ENCODE measurements around the gene TMEM187.

DNA sequence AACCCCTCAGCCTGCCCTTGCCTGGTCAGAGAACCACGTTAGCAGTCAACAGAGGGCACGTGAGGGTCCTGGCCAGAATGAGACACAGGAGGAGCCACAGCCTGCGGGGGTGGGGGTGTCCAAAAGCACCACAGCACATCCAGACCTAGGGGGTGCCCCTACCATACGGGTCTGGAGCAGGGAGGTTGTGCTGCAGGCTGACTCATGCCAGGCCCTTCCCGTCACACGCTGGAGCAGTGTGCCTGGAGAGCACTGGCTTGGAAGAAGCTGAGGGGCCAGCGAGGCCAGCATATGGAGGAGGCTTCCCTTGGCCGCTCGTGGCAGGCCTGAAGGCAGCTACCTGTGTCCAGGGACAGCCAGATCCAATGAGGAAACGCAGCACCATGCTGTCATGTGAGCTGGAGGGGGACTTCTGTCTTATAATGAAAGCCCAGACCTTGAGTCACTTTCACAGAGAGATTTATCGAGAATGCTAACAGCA is 48.6 kb downstream of the TMEM187 start:
- TF ChIP-seq EP300 (IDR thresholded peaks at IDR 0.05; ENCODE audit: borderline replicate concordance) (no peak), TAF1 (IDR thresholded peaks at IDR 0.05; ENCODE audit: low read depth) (no peak), TEAD4 (IDR thresholded peaks at IDR 0.05) (no peak), NFIC (IDR thresholded peaks at IDR 0.05) (no peak), YY1 (IDR thresholded peaks at IDR 0.05; ENCODE audit: low read depth) (no peak), ZBTB7A (IDR thresholded peaks at IDR 0.05; ENCODE audit: low read depth) (no peak), RAD21 (IDR thresholded peaks at IDR 0.05; ENCODE audit: low read depth) (no peak), EGR1 (IDR thresholded peaks at IDR 0.05) (no peak), TCF12 (IDR thresholded peaks at IDR 0.05; ENCODE audit: low read depth) (no peak), FOXM1 (IDR thresholded peaks at IDR 0.05; ENCODE audit: borderline replicate concordance, low read depth) (no peak)
- TF ChIP-seq, protein P1, sequence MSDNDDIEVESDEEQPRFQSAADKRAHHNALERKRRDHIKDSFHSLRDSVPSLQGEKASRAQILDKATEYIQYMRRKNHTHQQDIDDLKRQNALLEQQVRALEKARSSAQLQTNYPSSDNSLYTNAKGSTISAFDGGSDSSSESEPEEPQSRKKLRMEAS (IDR thresholded peaks at IDR 0.05), result no peak
- TF ChIP-seq, protein P2, sequence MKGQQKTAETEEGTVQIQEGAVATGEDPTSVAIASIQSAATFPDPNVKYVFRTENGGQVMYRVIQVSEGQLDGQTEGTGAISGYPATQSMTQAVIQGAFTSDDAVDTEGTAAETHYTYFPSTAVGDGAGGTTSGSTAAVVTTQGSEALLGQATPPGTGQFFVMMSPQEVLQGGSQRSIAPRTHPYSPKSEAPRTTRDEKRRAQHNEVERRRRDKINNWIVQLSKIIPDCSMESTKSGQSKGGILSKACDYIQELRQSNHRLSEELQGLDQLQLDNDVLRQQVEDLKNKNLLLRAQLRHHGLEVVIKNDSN (IDR thresholded peaks at IDR 0.05), result no peak
- TF ChIP-seq, protein P3, sequence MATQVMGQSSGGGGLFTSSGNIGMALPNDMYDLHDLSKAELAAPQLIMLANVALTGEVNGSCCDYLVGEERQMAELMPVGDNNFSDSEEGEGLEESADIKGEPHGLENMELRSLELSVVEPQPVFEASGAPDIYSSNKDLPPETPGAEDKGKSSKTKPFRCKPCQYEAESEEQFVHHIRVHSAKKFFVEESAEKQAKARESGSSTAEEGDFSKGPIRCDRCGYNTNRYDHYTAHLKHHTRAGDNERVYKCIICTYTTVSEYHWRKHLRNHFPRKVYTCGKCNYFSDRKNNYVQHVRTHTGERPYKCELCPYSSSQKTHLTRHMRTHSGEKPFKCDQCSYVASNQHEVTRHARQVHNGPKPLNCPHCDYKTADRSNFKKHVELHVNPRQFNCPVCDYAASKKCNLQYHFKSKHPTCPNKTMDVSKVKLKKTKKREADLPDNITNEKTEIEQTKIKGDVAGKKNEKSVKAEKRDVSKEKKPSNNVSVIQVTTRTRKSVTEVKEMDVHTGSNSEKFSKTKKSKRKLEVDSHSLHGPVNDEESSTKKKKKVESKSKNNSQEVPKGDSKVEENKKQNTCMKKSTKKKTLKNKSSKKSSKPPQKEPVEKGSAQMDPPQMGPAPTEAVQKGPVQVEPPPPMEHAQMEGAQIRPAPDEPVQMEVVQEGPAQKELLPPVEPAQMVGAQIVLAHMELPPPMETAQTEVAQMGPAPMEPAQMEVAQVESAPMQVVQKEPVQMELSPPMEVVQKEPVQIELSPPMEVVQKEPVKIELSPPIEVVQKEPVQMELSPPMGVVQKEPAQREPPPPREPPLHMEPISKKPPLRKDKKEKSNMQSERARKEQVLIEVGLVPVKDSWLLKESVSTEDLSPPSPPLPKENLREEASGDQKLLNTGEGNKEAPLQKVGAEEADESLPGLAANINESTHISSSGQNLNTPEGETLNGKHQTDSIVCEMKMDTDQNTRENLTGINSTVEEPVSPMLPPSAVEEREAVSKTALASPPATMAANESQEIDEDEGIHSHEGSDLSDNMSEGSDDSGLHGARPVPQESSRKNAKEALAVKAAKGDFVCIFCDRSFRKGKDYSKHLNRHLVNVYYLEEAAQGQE (IDR thresholded peaks at IDR 0.05; ENCODE audit: low read depth), result no peak
